IPS-NIHi7 (cell line): ENCODE measurements around the gene TTLL10.
"Not testable (repeated sequence)": the region's sequence is repeated elsewhere in the genome, so short reads cannot be mapped to it uniquely, and the experiment has no call there.

Source experiments
- DNase-seq: peaks from one replicate; pipeline ENCODE4 v3.0.0; 2012; ENCODE audit warnings: mixed read lengths; ENCODE audit errors: extremely low spot score

The TTLL10 gene

DNA sequence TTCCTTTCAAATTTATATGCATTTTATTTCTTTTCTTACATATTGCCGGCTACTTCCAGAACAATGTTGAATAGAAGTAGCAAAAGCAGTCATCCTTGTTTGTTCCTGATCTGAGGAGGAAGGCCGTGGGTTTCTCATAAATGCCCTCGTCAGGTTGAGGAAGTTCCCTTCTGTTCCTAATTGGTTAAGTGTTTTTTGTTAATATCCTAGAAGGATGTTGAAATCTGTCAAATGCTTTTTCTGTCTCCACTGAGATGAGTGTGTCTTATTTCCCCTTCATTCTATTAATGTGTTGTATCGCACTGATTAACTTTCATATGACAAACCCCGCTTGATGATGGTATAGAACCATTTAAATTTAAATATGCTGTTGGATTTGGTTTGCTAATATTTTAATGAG lies 15.4 kb downstream of the TTLL10 start:
- no peak for DNase-seq

DNA sequence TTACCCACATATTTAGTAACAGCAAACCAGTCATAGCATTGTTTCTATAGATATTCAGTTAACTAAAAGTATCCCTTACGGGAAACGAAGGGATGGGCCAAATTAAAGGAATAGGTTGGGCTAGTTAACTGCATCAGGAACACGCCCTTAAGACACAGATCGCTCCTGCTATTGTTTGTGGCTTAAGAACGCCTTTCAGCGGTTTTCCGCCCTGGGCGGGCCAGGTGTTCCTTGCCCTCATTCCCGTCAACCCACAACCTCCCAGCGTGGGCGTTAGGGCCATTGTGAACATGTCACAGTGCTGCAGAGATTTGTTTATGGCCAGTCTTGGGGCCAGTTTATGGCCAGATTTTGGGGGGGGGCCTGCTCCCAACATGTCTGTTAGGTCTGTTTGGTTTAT lies 18.1 kb downstream of the TTLL10 start:
- no peak for DNase-seq

DNA sequence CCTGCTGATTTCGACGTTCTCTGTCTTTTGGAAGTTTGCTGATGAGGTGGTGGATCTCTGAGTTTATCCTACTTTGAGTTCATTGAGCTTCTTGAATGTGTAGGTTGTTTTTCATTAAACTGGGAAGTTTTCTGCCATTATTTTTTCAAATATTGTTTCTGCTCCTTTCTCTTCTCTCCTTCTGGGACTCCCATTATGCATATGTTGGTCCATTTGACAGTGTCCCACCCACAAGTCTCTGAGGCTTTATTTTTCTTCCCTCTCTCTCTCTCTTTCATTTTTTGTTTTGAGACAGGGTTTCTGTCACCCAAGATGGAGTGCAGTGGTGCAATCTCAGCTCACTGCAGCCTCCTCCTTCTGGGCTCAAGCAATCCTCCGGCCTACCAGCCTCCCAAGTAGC lies 21.0 kb downstream of the TTLL10 start:
- DNase-seq = no peak

DNA sequence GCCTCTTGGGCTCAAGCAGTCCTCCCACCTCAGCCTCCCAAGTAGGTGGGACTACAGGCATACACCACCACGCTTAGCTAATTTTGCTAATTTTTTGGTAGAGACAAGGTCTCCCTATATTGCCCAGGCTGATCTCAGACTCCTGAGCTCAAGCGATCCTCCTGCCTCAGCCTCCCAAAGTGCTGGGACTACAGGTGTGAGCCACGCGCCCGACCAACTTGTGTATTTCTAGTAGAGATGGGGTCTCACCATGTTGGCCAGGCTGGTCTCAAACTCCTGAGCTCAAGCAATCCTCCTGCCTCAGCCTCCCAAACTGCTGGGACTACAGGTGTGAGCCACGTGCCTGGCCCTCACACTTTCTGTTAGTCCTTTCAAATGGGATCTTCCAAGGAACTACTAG lies 22.0 kb downstream of the TTLL10 start:
- DNase-seq = not testable (repeated sequence)

DNA sequence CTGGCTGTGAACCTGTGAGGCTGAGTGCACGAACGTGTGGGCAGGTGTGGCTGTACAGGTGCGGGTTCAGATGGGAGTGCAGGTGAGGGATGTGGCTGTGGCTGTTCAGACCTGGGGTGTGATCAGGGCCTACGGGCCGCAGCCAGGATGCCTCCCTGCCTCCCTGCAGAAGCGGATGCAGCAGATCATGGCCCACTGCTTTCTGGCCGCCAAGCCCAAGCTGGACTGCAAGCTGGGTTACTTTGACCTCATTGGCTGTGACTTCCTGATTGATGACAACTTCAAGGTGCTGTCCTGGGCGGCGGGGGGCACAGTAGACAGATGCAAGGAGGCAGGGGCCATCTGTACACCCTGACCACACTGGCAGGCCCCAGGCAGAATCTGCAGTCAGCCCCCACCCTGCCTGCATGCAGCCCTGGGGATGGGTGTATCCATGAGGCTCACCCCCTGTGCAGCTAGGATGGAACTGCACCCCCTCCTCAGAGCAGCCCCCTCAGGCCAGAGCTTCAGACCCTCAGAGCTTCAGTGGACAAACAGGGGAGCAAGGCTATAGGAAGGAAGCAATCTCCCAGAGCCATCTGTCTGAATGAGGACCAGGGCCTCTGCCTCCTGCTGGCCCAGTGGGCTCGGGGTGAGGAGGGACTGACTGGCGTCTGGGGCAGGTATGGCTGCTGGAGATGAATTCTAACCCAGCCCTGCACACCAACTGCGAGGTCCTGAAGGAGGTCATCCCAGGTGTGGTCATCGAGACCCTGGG lies 22.9 kb downstream of the TTLL10 start:
- DNase-seq = no peak

DNA sequence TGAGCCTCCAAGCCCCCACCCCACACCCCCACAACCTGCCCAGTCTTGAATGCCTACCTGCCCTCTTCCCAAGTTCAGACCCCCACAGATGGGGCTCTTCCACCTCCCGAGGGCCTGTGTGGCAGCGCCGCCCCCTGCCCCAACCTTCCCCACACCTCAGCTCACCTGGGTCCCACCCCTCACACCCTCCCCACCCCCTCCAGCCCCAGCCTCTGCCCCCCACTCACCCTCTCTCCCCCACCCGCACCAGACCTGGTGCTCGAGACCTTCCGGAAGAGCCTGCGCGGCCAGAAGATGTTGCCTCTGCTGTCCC lies 23.5 kb downstream of the TTLL10 start:
- DNase-seq = no peak

DNA sequence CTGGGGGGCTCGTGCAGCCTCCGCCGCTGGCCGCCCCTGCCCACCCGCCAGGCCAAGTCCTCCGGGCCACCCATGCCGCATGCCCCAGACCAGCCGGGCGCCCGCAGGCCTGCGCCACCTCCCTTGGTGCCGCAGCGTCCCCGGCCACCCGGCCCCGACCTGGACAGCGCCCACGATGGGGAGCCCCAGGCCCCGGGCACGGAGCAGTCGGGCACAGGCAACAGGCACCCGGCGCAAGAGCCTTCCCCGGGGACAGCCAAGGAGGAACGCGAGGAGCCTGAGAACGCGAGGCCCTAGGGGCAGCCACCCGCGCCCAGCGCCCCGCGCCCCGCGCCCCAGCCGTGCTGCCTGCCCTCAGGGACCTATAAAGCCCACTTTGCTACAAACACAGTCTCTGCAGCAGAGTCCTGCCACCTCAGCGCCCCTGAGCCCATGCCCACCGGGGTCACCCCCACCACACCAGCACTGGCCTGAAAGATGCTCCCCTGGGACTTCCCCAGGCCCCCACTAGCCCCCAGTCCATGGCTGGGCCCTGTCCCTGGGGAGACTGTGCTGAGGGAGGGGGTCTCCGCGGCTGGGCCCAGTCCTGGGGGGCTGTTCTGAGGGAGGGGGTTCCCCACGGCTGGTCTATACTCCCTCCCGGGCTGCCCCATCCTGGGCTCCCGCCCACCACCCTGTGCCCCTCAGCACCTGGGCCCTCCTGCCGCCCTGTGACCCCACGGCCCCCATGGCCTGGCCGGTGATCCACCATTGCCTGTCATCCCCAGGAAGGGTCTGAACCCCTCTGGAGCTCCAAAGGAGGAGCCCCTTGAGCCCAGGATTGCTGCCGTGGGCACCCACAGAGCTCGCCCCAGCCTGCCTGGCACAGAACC lies 24.1 kb downstream of the TTLL10 start:
- DNase-seq = no peak

DNA sequence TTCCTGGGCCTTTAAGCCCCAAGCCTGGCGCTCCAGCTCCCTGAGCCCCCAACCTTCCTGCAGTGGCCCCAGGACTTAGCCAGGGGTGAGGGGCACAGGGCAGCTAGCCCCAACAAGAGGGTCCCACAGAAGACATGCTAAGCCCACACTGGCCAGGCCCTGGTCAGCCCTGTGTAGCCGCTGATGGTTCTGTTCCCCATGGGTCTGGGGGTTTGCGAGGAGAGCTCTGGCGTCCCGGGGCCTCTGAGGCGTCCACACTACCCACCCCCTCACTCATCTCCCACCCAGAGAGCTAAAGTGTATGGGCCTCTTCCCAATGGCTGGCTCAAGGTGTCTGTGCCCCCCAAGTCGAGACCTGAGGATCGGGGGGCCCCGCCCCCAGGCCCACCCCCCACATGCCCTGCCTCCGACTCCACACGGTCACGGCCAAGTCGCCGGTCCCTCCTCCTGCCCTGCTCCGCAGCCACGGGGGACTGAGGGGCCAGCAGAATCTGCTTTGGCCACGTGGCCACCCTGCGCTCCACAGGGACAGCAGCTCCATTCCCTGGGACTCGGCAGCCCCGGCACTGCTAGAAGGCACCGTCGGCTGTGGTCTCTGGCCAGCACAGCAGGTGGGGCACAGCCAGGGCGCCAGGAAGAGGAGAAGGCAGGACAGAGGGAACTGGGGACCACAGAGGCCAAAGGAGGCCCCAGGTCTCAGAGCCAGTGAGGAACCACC lies 24.9 kb downstream of the TTLL10 start:
- no peak for DNase-seq

DNA sequence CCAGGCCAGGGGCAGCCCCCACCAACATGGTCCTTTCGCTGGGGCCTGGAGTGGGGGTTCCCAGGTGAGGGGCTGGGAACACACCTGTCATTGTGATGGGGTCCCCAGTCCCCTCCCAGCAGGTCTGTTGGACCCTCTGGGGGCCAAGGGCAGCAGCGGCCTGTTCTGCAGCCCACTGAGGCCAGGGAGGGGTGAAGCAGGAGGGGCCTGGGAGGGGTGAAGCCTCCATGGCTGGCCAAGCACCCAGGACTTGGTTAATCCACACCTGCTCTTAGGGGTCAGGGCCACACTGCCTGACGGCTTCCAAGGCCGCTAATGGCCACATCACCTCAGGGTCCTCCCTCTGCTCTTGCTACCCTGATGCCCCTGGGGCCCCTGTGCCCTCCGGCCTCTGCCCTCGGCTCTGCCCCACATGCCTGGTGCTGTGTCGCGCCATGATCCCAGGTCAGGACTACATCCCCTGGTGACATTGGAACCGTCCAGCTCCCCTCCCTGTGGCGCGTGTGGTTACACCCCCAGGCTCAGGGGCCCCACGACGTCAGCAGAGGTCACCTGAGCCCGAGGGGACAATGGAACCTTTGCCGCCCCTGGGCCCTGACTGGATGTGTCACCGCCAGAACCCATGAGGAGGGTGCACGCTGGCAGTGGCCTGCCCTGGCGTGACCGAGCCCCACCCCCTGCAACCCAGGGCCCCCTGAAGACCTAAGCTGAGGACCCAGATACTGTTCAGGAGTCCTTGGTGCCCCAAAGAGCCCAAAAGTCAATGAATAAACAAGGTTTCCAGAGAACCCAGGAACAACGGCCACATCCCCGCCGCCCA lies 25.7 kb downstream of the TTLL10 start:
- no peak for DNase-seq

DNA sequence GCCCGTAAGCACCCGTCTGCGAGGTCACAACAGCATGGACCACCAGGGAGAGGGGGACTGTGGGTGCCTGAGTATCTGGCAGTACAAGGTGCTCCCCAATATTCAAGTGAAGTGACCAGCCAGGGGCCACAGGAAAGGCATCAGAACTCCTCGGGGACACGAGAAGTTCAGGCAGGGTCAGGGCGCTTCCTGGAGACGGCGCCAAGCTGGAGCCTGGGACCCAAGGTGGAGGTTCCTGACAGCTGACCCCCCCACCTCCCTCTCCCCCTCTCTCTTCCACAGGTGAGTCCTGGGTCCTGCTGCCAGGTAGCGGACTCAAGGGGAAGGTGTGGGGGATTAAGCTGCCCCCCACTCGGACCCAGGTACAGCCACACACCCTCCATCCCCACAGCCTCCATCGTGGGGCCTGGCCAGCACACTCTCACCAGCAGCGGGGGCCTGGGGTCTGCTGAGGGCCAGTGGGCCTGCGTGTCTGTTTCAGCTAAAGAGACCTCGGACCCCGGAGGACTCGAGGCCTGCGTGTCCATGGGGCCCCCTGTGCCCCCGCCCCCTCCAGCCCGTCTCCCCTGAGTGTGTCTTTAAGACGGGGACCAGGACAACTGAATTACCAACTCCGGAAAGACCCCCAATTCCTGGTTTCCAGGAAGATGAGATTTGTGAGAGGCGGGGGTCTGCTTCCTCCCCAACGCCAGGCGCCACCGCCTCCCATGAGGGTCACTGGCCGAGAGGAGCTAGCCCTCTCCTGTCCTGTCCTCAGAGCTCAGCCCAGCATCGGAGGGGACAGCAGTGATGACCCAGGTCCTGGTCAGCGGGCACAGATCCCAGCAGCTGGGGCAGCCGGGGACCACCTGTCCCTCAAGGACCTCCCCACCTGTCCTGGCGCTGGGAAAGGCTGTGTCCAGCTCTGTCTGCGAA lies 26.5 kb downstream of the TTLL10 start:
- DNase-seq = no peak

DNA sequence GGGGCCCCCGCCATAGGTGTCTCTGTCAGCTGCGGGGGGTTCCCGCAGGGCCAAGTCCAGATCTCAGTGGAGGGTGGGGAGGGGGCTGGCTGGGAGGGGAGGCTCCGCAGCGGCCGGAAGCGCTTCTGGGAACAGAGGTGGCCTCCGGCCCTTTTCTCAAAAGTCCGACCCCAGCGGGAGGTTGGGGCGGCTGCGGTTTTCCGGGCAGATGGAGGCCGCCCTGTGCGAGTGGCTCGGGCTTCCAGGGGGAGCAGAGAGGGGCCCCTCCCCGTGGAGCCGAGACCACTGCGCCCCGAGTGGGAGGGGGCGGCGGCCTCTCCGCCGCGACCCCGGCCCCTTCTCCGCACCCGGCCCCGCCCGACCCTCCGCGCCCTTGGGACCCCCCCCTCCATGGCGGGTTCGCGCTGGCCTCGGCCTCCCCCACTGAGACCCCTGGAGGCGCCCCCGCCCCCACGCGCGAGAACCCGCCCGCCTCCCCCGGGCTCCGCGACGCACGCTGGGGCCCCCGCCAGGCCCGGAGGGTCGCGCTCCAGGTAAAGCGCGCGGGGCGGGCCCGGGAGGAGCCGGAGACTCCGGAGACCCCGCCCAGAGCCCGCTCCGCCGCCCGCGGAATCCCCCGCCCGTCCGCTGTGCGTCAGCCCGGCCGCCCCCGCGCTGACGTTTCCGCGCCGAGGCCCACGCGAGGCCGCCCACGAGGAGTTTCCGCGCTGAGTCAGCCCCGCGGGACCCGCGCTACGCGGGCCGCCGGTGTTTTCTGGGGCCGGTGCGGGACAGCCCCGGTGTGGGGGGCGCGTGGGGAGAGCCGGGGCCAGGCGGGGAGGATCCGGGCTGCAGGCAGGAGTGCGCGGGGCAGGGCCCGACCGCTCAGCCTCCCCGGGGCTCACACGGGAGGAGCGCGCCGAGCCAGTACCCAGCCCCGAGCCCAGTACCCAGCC lies 27.5 kb downstream of the TTLL10 start:
- DNase-seq = peak; percentile 81

DNA sequence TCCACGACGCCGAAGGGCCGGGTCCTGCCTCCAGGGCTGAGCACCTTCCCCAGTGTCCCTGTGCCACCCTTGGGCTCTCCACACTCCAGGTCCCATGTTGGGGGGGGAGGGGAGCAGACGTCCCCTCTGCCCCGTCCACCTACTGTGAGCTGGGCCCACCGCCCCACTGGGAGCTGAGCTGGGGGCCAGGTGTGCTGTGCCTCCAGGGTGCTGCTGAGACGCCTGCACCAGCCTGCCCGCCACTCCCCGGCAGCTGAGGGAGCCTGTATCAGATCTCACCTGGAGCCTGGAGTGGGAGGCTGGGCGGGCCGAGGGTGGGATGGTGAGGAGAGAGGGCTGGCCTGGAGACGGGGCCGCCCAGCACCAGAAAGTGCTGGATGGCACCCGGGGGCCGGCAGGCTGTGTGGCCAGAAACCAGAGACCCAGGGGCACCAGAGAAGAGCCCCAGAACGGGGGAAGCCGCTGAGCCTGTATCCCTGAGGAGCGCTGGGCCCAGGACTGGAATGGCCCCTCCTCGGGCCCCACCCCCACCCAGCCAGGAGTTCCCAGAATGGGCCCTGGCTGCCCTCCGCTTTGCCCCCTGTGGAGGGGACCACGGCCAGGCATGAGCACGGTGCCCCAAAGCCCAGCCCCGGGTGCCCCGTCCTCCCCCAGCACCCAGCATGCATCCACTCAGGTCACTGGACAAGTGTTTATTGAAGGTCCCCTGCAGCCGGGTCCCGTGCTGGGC lies 29.3 kb downstream of the TTLL10 start:
- DNase-seq = no peak

DNA sequence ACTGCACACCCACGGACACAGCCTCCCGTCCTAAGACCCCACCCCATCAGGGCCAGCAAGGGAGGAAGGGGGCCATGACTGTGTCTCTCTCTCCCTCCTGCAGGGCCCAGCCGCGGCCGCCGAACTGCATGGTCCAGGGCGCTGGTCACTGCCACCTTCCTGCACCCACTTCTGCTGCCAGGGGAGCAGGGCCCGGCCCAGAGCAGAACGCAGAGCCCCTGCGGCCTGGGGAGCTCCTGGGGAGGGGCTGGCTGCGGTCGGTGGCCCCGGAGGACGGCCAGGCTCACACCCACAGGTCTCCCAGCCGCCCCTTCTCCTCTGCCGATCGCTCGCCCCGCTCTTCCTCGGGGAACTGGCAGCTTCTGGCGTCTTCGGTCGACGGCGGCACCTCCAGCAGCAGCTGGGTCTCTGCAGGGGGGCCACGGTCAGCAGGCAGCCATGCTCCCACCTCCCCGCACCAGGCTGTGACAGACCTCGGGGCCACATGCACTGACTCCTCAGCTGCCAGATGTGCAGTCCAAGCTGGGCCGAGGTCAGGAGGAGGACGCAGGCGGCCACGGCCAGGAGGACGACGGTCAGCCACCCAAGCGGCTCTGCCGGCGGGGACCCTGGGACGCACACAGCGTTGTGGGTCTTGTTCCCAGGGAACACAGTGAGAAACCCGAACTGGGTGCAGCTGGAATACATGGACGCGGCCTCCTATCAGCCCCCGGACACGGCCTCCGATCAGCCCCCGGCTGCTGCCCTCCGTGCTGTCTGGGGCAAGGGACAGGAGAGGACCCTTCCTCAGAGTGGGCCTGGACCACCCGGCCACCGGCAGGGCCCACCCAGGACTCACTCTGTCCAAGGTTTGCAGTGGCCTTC lies 30.1 kb downstream of the TTLL10 start:
- no peak for DNase-seq

DNA sequence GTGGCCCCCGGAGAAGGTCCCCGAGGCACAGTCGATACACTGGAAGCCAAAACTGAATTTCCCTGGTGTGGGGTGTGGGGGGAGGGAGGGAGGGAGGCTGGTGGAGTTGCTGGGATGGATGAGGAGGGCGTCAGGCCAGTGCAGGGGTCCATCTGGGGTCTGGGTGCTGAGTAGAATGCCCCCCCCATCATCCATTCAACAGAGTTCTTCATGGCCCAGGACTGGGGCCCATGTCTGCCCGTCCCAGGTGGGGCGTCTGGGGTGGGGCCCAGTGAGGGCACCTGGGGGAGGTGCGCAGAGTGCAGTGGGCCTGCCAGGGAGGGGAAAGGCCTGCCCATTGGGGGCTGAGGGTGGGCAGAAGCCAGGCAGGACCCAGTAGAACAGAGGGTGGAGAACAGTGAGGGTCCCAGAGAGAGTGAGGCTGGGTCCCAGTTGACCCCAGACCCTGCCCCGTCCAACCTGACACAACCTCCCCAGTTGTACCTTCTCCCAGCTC lies 30.8 kb downstream of the TTLL10 start:
- no peak for DNase-seq

DNA sequence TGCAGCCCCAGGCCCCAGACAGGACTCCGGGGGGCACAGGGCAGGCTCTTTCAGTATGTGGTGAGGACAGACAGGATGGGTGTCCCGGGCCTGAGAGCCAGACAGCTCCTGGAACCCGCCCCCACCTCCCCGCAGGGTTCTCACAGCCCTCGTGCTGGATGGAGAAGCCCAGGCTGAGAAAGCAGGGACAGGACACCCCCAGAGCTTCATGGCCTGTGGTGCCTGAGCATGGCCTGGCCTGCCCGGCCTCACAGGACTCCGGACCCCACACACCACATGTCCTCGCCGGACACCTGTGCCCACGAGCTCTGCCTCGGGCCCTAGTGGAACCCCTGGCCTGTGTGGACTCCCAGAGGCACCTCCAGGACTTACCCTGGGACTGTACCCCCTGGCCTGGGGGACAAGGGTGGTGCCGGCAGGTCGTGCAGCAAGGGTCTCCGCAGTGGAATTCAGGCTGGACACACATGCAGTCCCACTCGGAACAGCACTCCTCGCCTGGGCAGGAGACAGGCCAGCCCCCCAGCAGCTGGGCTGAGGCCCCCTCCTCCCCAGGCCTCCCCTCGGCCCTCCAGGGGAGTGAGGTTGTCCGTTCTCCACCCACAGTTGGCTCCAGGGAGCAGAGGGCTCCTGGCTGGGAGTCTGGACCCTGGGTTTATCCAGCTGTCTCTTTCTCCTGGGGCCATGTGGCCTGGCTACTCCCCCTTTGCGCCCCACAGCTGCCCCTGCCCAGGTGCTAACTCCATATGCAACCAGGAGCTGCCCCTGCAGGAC lies 31.5 kb downstream of the TTLL10 start:
- DNase-seq = no peak

DNA sequence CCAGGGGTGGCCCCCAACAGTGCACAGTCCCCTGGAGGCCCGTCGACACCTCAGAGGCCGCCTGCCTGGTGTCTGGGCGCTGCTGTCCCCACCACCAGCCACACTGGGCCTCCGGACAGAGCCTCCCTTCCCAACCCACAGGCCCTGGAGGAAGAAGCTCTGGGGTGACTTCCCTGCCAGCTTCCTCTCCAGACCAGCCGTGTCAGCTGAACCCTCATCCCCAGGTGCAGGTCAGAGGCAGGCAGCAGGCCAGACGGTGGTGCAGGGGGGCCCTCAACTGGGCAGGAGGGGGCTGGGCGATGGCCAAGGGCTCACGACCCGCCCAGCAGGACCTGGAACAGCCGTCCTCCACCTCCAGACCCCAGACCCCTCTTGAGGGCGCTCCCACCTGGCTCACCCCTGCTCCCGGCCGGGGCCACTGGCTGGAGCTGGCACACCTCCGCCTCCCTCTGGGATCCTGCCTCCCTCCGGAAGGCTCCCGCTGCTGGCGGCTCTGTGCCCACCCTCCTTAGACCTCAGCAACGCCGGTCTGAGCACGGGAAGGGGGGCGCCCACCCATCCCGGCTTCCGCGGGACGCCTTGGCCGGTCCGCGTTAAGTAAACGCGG lies 32.2 kb downstream of the TTLL10 start:
- no peak for DNase-seq
